PC-3 (cell line): ENCODE data around the gene SGPL1. TPM values are rescaled to one million over a fixed set of nuclear protein-coding genes. Genes with fewer than 3 reads are reported as not detected.
A peak's percentile ranks its signal among the peaks of the same experiment; 100 is the strongest.

Experiments used
- ATAC-seq: fragments of 200-7000 bp; cut with Tn5 transposase; 2 replicates; pipeline ENCODE4 v1.9.1; 2020; ENCODE audit warnings: mild to moderate bottlenecking, moderate library complexity
- BruUV-seq: library from RNA; stranded (reverse); fragments of 400-500 nt; replicated peaks from 2 replicates; lab custom pipeline; 2021; lab: Mats Ljungman, UMichigan
- CTCF ChIA-PET: fragments of 300-600 bp; sonication (Branson Sonifier 250); formaldehyde crosslinking; loops from one replicate; lab custom pipeline; 2022; ENCODE audit warnings: antibody characterized with exemption; lab: Charles Lee
- POLR2A ChIA-PET: fragments of 300-600 bp; sonication (Branson Sonifier 250); formaldehyde crosslinking; loops from one replicate; lab custom pipeline; 2022; ENCODE audit warnings: antibody characterized with exemption; ENCODE audit not compliant: unreplicated experiment; lab: Charles Lee
- DNase-seq: peaks from one replicate; pipeline ENCODE4 v3.0.0-alpha.2; 2015
- H2AFZ ChIP-seq: fragments of 300-600 bp; sonication (generic); 2 replicates; pipeline ENCODE4 v1.6.0; 2016; ENCODE audit warnings: antibody characterized with exemption, low read length
- H3F3A ChIP-seq: fragments of 300-600 bp; sonication (generic); one replicate; pipeline ENCODE4 v1.6.0; 2017; ENCODE audit warnings: antibody characterized with exemption, low read length, control low read depth, mild to moderate bottlenecking; ENCODE audit not compliant: unreplicated experiment
- H3K27ac ChIP-seq: fragments of 300-600 bp; sonication (generic); 2 replicates; pipeline ENCODE4 v1.5.1; 2016; ENCODE audit warnings: mild to moderate bottlenecking, low read length
- H3K27me3 ChIP-seq: fragments of 300-600 bp; sonication (generic); 2 replicates; pipeline ENCODE4 v1.6.1; 2016; ENCODE audit warnings: low read length, mixed read lengths
- H3K36me3 ChIP-seq: fragments of 300-600 bp; sonication (generic); 2 replicates; pipeline ENCODE4 v1.6.1; 2016; ENCODE audit warnings: low read depth, mixed run types, low read length, mixed read lengths
- H3K4me1 ChIP-seq: fragments of 300-600 bp; sonication (generic); 2 replicates; pipeline ENCODE4 v1.5.1; 2016; ENCODE audit warnings: low read length; ENCODE audit not compliant: insufficient read depth
- H3K4me2 ChIP-seq: fragments of 300-600 bp; sonication (generic); 2 replicates; pipeline ENCODE4 v1.6.0; 2016; ENCODE audit warnings: low read length
- H3K4me3 ChIP-seq: fragments of 300-600 bp; sonication (generic); 2 replicates; pipeline ENCODE4 v1.5.1; 2016; ENCODE audit warnings: mild to moderate bottlenecking, low read length, mixed read lengths
- H3K79me2 ChIP-seq: fragments of 300-600 bp; sonication (generic); 2 replicates; pipeline ENCODE4 v1.6.1; 2017; ENCODE audit warnings: low read length, mixed read lengths
- H3K9ac ChIP-seq: fragments of 300-600 bp; sonication (generic); 2 replicates; pipeline ENCODE4 v1.6.0; 2016; ENCODE audit warnings: mild to moderate bottlenecking, low read length
- H3K9me2 ChIP-seq: fragments of 300-600 bp; sonication (generic); replicated peaks from 2 replicates; pipeline ENCODE4 v1.6.1; 2016; ENCODE audit warnings: mixed run types, low read length, mixed read lengths
- H3K9me3 ChIP-seq: fragments of 300-600 bp; sonication (generic); 2 replicates; pipeline ENCODE4 v1.6.1; 2016; ENCODE audit warnings: low read length, mixed read lengths
- H4K20me1 ChIP-seq: fragments of 300-600 bp; sonication (generic); 2 replicates; pipeline ENCODE4 v1.6.1; 2016; ENCODE audit warnings: low read length, mixed read lengths
- EZH2 ChIP-seq: fragments of 300-600 bp; sonication (generic); IDR thresholded peaks from one replicate; pipeline ENCODE4 v1.6.1; 2017; ENCODE audit warnings: antibody characterized with exemption, mild to moderate bottlenecking, low read length; ENCODE audit not compliant: unreplicated experiment
- EZH2phosphoT487 ChIP-seq: fragments of 300-600 bp; sonication (generic); IDR thresholded peaks from 2 replicates; pipeline ENCODE4 v1.6.1; 2018; ENCODE audit warnings: mild to moderate bottlenecking, antibody characterized with exemption, low read length, borderline replicate concordance
- intact Hi-C: fragments of 100-400 bp; cut with micrococcal nuclease; formaldehyde crosslinking; loops from 2 replicates; pipeline ENCODE4 v1.9.0; 2023
- total RNA-seq: library from RNA; depleted of rRNA; stranded (reverse); fragments of >200 nt; gene quantifications from 2 replicates; pipeline ENCODE4 v1.2.3, GENCODE V29; 2014; rRNA removed
- TF ChIP-seq, protein P1 (sequence below): fragments of 300-600 bp; sonication (generic); conservative IDR thresholded peaks from 2 replicates; pipeline ENCODE4 v1.5.1; 2017; ENCODE audit warnings: antibody characterized with exemption, low read depth, mild to moderate bottlenecking, low read length

The SGPL1 gene
- total RNA-seq, 1 experiment from 2014 or later = 77.6 TPM

DNA sequence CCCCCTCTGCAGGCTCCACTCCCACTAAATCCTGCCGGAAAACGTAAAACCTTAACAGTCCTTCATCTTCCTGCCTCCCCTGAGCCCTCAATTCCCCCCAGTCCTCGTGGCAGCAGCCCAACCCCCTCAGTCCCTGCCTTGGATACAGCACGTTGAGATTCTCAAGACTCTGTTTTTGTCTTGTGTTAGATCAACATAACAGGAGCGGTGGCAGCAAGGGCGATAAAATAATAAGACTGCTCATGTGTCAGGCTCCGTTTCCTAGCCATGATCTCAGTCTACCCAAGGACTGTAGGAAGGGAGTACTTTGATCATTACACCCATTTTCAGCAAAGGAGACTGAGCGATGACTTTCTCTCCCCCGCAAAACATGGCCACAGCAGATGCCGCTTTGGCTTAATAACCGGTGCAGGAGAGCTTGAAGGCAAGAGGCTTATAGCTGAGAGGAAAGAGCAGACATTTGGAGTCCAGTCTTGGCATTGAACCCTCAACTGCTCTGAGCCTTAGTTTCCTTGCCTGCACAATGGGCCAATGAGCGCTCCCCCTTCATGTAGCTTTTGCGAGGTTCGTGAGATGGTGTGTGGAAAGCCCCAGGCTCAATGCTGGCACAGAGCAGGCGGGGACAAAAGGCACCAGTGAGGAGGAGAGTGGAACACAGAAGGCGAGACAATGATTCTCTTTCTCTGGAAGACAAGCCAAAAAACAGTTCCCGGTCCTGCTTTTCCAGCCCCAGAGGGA lies 114.7 kb downstream of the SGPL1 start:
- H3K9me3 ChIP-seq = no peaks in the 10 kb centered on the region
- intact Hi-C loops = loop anchor here (10.0 kb wide), 1 partner anchor 114 kb away; no protein-coding TSS in a partner anchor
- peak overlapping the region; percentile 56 for H3K4me2 ChIP-seq
- H3K79me2 ChIP-seq = no peaks in the 10 kb centered on the region
- TF ChIP-seq EZH2 (no peak), EZH2phosphoT487 (no peak)
- TF ChIP-seq, protein P1, sequence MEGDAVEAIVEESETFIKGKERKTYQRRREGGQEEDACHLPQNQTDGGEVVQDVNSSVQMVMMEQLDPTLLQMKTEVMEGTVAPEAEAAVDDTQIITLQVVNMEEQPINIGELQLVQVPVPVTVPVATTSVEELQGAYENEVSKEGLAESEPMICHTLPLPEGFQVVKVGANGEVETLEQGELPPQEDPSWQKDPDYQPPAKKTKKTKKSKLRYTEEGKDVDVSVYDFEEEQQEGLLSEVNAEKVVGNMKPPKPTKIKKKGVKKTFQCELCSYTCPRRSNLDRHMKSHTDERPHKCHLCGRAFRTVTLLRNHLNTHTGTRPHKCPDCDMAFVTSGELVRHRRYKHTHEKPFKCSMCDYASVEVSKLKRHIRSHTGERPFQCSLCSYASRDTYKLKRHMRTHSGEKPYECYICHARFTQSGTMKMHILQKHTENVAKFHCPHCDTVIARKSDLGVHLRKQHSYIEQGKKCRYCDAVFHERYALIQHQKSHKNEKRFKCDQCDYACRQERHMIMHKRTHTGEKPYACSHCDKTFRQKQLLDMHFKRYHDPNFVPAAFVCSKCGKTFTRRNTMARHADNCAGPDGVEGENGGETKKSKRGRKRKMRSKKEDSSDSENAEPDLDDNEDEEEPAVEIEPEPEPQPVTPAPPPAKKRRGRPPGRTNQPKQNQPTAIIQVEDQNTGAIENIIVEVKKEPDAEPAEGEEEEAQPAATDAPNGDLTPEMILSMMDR = no peak
- no peak overlapping the region for H3K4me3 ChIP-seq
- H3K27ac ChIP-seq = peak overlapping the region; percentile 24
- no peak for DNase-seq
- peaks cover 15% of the 10 kb centered on the region for H3K4me1 ChIP-seq
- CTCF ChIA-PET = interaction anchor here (1.0 kb wide), 1 partner anchor 27 kb away, joined by 3 read pairs; no protein-coding TSS in a partner anchor
- H2AFZ ChIP-seq = peak overlapping the region; percentile 72
- no peaks in the 10 kb centered on the region for H3K27me3 ChIP-seq
- H4K20me1 ChIP-seq = no peaks in the 10 kb centered on the region
- no peak for ATAC-seq
- no TSS peak for BruUV-seq
- H3K9ac ChIP-seq = no peak overlapping the region
- POLR2A ChIA-PET = no interaction called here
- no peaks in the 10 kb centered on the region for H3K36me3 ChIP-seq
- H3K9me2 ChIP-seq = no peaks in the 10 kb centered on the region
- H3F3A ChIP-seq = no peaks in the 10 kb centered on the region

Other genes with a start within 250 kb of the SGPL1 start
- gene PRF1, start 213.2 kb upstream of the SGPL1 start, total RNA-seq = not detected in 2 replicates
- gene ADAMTS14, start 143.4 kb upstream of the SGPL1 start, total RNA-seq = 0.91 and 1.4 TPM in 2 replicates
- gene TBATA, start 30.6 kb upstream of the SGPL1 start, total RNA-seq = not detected in 2 replicates
- 277 and 283 TPM in 2 replicates for gene PCBD1, start 72.6 kb downstream of the SGPL1 start, total RNA-seq